BJ (cell line): ENCODE results near the gene ZNF30. TPM values are rescaled to one million over a fixed set of nuclear protein-coding genes. Genes with fewer than 3 reads are reported as not detected.

ENCODE experiments used
- CTCF ChIA-PET: fragments of 350-600 bp; formaldehyde crosslinking; extraction: SDS; loops from one replicate; lab custom pipeline; 2021; ENCODE audit warnings: antibody characterized with exemption, inconsistent platforms; lab: Yijun Ruan, JAX
- POLR2A ChIA-PET: fragments of 300-600 bp; sonication (Branson Sonifier 250); formaldehyde crosslinking; extraction: SDS; loops from one replicate; lab custom pipeline; 2021; ENCODE audit warnings: antibody characterized with exemption; lab: Charles Lee
- DNase-seq: peaks from one replicate; pipeline ENCODE4 v3.0.0-alpha.2; 2011; ENCODE audit warnings: low read depth
- H3K27me3 ChIP-seq: 2 replicates; pipeline ENCODE4 v1.6.0; 2011; ENCODE audit warnings: low read length; ENCODE audit not compliant: control insufficient read depth, insufficient read depth
- H3K36me3 ChIP-seq: 2 replicates; pipeline ENCODE4 v1.5.1; 2011; ENCODE audit warnings: low read length; ENCODE audit not compliant: control insufficient read depth, insufficient read depth
- H3K4me3 ChIP-seq: 2 replicates; pipeline ENCODE4 v1.5.1; 2011; ENCODE audit warnings: low read depth, mild to moderate bottlenecking, control low read depth, low read length
- CTCF ChIP-seq: IDR thresholded peaks from 2 replicates; pipeline ENCODE4 v1.5.1; 2011; ENCODE audit warnings: low read depth, mild to moderate bottlenecking, control low read depth, inconsistent platforms, low read length, moderate library complexity; ENCODE audit not compliant: insufficient read depth
- polyA minus RNA-seq: library from RNA; depleted of rRNA, polyadenylated mRNA; stranded (reverse); fragments of >200 nt; gene quantifications from 2 replicates; pipeline ENCODE4 v1.2.3, GENCODE V29; 2011; rRNA and poly(A)+ RNA removed
- polyA plus RNA-seq: library from polyadenylated mRNA; depleted of rRNA; stranded (reverse); fragments of >200 nt; gene quantifications from 2 replicates; pipeline ENCODE4 v1.2.3, GENCODE V29; 2011; rRNA removed

ZNF30 gene
- polyA plus RNA-seq (1.1 and 1.6 TPM in 2 replicates), polyA minus RNA-seq (1.5 and 2.6 TPM in 2 replicates)

- ChIA-PET POLR2A (interaction anchor here (0.7 to 0.9 kb wide), 2 partner anchors 74 to 133 kb away, joined by 4 to 6 read pairs; no protein-coding TSS in a partner anchor), CTCF (interaction anchor here (0.8 kb wide), 1 partner anchor 118 kb away, joined by 3 read pairs; no protein-coding TSS in a partner anchor)
- TF ChIP-seq CTCF = no peak
Measured at GRCh38 chr19:34926685-34927375, at the start of gene ZNF30. ZNF30 (plus strand) TSS chr19:34926903; CDS start chr19:34929948, 3,045 bp downstream.

GRCh38 chr19:34879563-34879962 lies 47.1 kb upstream of the ZNF30 start:
- H3K4me3 ChIP-seq = no peak overlapping the region
- CTCF ChIA-PET = no interaction called here
- DNase-seq = no peak
- TF ChIP-seq CTCF = no peak
- H3K36me3 ChIP-seq = no peaks in the 10 kb centered on the region
- H3K27me3 ChIP-seq = no peaks in the 10 kb centered on the region
- POLR2A ChIA-PET = no interaction called here

More at GRCh38 chr19:34926685-34927375, at the start of gene ZNF30:
- DNase-seq = peak; percentile 58
- Histone ChIP-seq H3K4me3 (peak within 1 kb of the TSS; percentile 45), H3K27me3 (no peaks in the 10 kb centered on the region), H3K36me3 (no peaks in the 10 kb centered on the region)

GRCh38 chr19:34880034-34880433 lies 46.7 kb upstream of the ZNF30 start:
- CTCF ChIA-PET = no interaction called here
- no peak for DNase-seq
- Histone ChIP-seq H3K27me3 (no peaks in the 10 kb centered on the region), H3K36me3 (no peaks in the 10 kb centered on the region), H3K4me3 (no peak overlapping the region)
- POLR2A ChIA-PET = no interaction called here
- no peak for TF ChIP-seq CTCF

GRCh38 chr19:34881982-34882381 lies 44.7 kb upstream of the ZNF30 start:
- POLR2A ChIA-PET = no interaction called here
- no peak for DNase-seq
- Histone ChIP-seq H3K4me3 (no peak overlapping the region), H3K36me3 (no peaks in the 10 kb centered on the region), H3K27me3 (no peaks in the 10 kb centered on the region)
- TF ChIP-seq CTCF = no peak
- CTCF ChIA-PET = no interaction called here

- H3K4me3 ChIP-seq = no peak overlapping the region
- TF ChIP-seq CTCF = no peak
- POLR2A ChIA-PET = no interaction called here
- CTCF ChIA-PET = no interaction called here
- H3K36me3 ChIP-seq = no peaks in the 10 kb centered on the region
- no peaks in the 10 kb centered on the region for H3K27me3 ChIP-seq
- DNase-seq = no peak
Measured at GRCh38 chr19:34888091-34888490, 38.6 kb upstream of the ZNF30 start.
